Psoas muscle (tissue), 8 donors: ENCODE data around the gene PPP1R36. TPM values are rescaled to one million over a fixed set of nuclear protein-coding genes. Genes with fewer than 3 reads are reported as not detected.

Experiments used
- ATAC-seq, 4 donors: fragments of 200-7000 bp; cut with Tn5 transposase; one replicate each; pipeline ENCODE4 v1.9.1; 2020; ENCODE audit warnings: moderate library complexity in 3 of 4, mild to moderate bottlenecking in 2 of 4
- DNase-seq, 2 donors: peaks; one replicate each; pipeline ENCODE4 v3.0.0-alpha.2; 2020
- H3K27ac ChIP-seq: fragments of 200-600 bp; one replicate; pipeline ENCODE4 v1.8.0; 2022
- H3K27me3 ChIP-seq, 3 donors: fragments of 200-600 bp in 1 of 3; one replicate each; pipeline versions ENCODE4 v1.6.1 to v1.8.0; 2013 to 2022; ENCODE audit warnings: low read length in 2 of 3, mild to moderate bottlenecking in 2 of 3, moderate library complexity in 1 of 3; ENCODE audit not compliant: insufficient read depth in 3 of 3
- H3K36me3 ChIP-seq, 2 donors: fragments of 200-600 bp in 1 of 2; one replicate each; pipeline versions ENCODE4 v1.6.1 to v1.8.0; 2013 to 2022; ENCODE audit warnings: low read depth in 1 of 2, mild to moderate bottlenecking in 1 of 2, moderate library complexity in 1 of 2; ENCODE audit not compliant: insufficient read depth in 1 of 2
- H3K4me1 ChIP-seq: fragments of 200-600 bp; one replicate; pipeline ENCODE4 v1.8.0; 2022
- H3K4me3 ChIP-seq: fragments of 200-600 bp; one replicate; pipeline ENCODE4 v1.8.0; 2022; ENCODE audit warnings: mild to moderate bottlenecking
- H3K9me3 ChIP-seq: fragments of 200-600 bp; one replicate; pipeline ENCODE4 v1.8.0; 2022
- WGBS, 3 donors: extraction: QIAGEN DNeasy Blood & Tissue Kit; methylation state at CpG; one replicate each; pipeline versions ENCODE4 v1.1.6 to v1.1.7; 2013; 5-methylcytosine and 5-hydroxymethylcytosine counted together
- intact Hi-C, 2 donors: fragments of 100-400 bp; cut with DNase I; formaldehyde crosslinking; loops; one replicate each; pipeline versions ENCODE4 v1.11.0 to v1.14.2; 2022
- polyA plus RNA-seq, 3 donors: library from polyadenylated mRNA; stranded (reverse); fragments of 200-250 nt; gene quantifications; one replicate each; pipeline ENCODE4 v1.2.3, GENCODE V29; 2013
- total RNA-seq, 4 donors: library from RNA; stranded (reverse); fragmentation: NEBNext Ultra II Directional in 2 of 4; extraction: Animal tissue kit (Norgen Biotek cat#: 25700) in 2 of 4; gene quantifications; one replicate each; pipeline versions ENCODE4 v1.2.1 to v1.2.4, GENCODE V29; 2021 to 2023
- TF ChIP-seq, protein P1 (sequence below): fragments of 200-600 bp; IDR thresholded peaks from one replicate; pipeline ENCODE4 v1.8.0; 2022; ENCODE audit warnings: antibody characterized with exemption
- donor health status: healthy with polysubstance abuse.
- donor health status: DM: no; HTN: no; CAD: no; lungs with moderate emphysema.
- donor health status: Bipolar disorder and iron deficiency.
- donor health status: healthy.
- donor health status: DM: yes; HTN: yes; CAD: no.
- donor health status: DM: no; HTN: no; CAD: no.
- donor health status: DM: no; HTN: no; CAD: no.
- donor health status: DM: yes; HTN: yes; CAD: no.

PPP1R36 gene
- total and polyA plus RNA-seq, 7 donors, result 0.16 to 0.86 (median 0.46) TPM; not detected in 2

DNA sequence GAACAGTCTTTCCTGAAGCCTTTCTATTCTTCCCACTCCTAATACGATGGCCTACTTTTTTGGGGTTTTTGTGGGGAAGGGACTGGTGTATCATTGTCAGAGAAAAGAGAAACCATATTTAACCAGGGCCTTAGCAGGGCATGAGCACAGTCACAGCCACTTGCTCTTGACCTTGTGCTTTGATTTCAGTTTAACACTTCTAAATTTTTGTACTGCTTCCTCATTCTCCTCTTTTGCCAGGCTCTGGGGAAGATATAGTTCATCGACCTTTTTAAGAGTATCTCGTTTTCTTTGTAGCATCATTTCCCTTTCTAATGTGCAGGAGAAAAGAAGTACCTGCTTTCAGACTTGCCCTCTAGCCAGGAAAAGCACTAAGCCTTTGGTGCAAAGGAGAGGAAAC, 43.0 kb upstream of the PPP1R36 start:
- Histone ChIP-seq H3K27ac (peak overlapping the region; percentile 99), H3K36me3 (no peaks in the 10 kb centered on the region), H3K4me3 (peak overlapping the region; percentile 93), H3K4me1 (peaks cover 56% of the 10 kb centered on the region), H3K9me3 (no peaks in the 10 kb centered on the region), H3K27me3 (no peaks in the 10 kb centered on the region)
- TF ChIP-seq, protein P1, sequence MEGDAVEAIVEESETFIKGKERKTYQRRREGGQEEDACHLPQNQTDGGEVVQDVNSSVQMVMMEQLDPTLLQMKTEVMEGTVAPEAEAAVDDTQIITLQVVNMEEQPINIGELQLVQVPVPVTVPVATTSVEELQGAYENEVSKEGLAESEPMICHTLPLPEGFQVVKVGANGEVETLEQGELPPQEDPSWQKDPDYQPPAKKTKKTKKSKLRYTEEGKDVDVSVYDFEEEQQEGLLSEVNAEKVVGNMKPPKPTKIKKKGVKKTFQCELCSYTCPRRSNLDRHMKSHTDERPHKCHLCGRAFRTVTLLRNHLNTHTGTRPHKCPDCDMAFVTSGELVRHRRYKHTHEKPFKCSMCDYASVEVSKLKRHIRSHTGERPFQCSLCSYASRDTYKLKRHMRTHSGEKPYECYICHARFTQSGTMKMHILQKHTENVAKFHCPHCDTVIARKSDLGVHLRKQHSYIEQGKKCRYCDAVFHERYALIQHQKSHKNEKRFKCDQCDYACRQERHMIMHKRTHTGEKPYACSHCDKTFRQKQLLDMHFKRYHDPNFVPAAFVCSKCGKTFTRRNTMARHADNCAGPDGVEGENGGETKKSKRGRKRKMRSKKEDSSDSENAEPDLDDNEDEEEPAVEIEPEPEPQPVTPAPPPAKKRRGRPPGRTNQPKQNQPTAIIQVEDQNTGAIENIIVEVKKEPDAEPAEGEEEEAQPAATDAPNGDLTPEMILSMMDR, result no peak
- ATAC-seq (no peak), DNase-seq (no peak)
- WGBS, 3 donors, result 25 to 43% (median 34%) methylated on average over 3 of the region's 3 CpGs
- intact Hi-C loops, result loop anchor here (2.0 to 10.0 kb wide), 2 partner anchors 34 to 162 kb away; partner anchors contain the start of gene HSPA2 (in 1 of the 2)

DNA sequence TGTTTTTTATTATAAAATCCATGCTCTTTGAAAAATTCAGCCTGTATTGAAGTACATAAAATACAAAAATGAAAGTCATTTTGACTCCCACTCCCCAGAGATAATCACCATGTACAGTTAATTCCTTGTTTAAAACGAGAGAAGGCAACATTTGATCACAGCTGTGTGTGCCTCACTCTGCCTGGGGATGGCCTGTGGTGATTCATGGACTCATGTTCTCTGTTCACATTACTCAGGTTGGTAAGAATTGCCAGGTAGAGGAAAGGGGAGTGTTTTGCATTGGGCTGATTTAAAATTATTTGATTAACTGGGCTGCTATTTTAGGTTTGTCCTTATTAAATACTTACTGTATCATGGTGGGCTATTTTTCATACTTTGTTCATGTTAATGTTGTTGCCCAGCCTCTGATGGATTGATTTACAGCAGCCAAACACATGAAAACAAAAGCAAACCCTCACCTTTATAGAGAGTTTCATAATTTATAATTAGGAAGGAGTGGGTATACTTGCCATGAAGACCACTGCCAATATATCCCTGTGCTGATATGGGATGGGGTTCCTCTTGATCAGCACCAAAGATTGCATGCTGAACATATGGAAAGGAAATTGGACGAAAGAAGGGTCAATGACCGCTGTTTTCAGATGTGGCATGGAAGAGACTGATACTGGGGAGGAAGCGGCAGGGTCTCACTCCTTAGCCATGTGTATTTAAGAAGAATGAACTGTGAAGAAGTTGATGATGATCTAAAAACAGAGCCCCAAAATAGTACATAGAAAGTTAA, 42.2 kb upstream of the PPP1R36 start:
- no peak for ATAC-seq
- intact Hi-C loops, result loop anchor here (2.0 to 10.0 kb wide), 2 partner anchors 33 to 163 kb away; partner anchors contain the start of gene HSPA2 (in 1 of the 2)
- Histone ChIP-seq H3K9me3 (no peaks in the 10 kb centered on the region), H3K27ac (peak overlapping the region; percentile 99), H3K36me3 (no peaks in the 10 kb centered on the region), H3K27me3 (no peaks in the 10 kb centered on the region), H3K4me1 (peaks cover 57% of the 10 kb centered on the region), H3K4me3 (peak overlapping the region; percentile 93)
- TF ChIP-seq, protein P1, result no peak
- 69 to 74% (median 71%) methylated on average over 4 of the region's 4 CpGs for WGBS, 3 donors
- no peak for DNase-seq

DNA sequence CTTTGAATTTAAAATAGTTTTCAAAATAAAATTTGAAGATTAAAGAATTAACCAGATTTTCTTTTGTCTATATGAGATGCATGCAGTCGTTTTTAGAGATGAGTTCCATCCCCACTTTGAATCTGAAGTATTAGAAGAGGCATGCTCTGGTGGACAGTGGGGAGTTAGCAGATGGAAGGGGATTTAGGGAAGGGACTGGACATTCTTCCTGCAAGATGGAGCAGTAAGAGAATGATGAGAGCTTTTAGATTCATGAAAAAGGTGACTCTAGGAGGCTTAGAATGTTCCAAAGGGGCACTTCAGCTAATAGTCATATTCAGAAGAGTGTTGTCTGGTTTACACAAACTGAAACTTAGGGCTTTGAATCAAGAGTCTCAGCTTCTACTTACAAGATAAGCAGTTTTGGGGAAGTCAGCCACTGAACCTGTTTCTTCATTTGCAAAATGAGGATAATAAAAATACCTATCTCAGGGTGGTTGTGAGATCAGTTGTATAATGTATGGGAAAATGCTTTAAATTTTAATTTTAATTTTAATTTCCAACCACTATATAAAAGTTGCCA, 41.5 kb upstream of the PPP1R36 start:
- Histone ChIP-seq H3K4me1 (peaks cover 62% of the 10 kb centered on the region), H3K9me3 (no peaks in the 10 kb centered on the region), H3K4me3 (no peak overlapping the region), H3K36me3 (no peaks in the 10 kb centered on the region), H3K27me3 (no peaks in the 10 kb centered on the region), H3K27ac (peak overlapping the region; percentile 99)
- WGBS, 3 donors, result 30 to 38% (median 32%) methylated on average over 1 of the region's 1 CpG
- intact Hi-C loops, result loop anchor here in 1 of 2 donors (10.0 kb wide), 1 partner anchor 163 kb away; no protein-coding TSS in a partner anchor
- ATAC-seq, result no peak
- TF ChIP-seq, protein P1, result no peak
- no peak for DNase-seq

DNA sequence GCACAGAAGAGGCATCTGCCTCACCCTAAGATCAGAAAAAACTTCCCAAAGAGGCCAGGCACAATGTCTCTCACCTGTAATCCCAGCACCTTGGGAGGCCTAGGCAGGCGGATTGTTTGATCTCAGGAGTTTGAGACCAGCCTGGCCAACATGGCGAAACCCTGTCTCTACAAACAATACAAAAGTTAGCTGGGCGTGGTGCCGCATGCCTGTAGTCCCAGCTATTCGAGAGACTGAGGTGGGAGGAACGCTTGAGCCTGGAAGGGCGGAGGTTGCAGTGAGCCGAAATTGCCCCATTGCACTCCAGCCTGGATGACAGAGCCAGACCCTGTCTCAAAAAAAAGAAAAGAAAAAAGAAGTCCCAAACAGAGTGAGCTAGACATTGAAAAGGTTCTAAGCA, 40.7 kb upstream of the PPP1R36 start:
- no peak for DNase-seq

More for the DNA sequence above, 40.7 kb upstream of the PPP1R36 start:
- no peaks in the 10 kb centered on the region for H3K27me3 ChIP-seq
- no peaks in the 10 kb centered on the region for H3K36me3 ChIP-seq
- WGBS, 3 donors, result 89 to 91% (median 91%) methylated on average over 8 of the region's 8 CpGs
- no peaks in the 10 kb centered on the region for H3K9me3 ChIP-seq
- no peak overlapping the region for H3K27ac ChIP-seq
- intact Hi-C loops, result loop anchor here in 1 of 2 donors (10.0 kb wide), 1 partner anchor 164 kb away; no protein-coding TSS in a partner anchor
- TF ChIP-seq, protein P1, result no peak
- H3K4me1 ChIP-seq, result peaks cover 62% of the 10 kb centered on the region
- H3K4me3 ChIP-seq, result no peak overlapping the region
- ATAC-seq, result no peak
